Stimulated activated CD4-positive, alpha-beta T cell treated with anti-CD3 and anti-CD28 coated beads, Interleukin-1b, Interleukin-23, amount 100 ng/mL, for 24 hours (primary cell): ENCODE data around the gene RAPGEF1.
"Not testable (repeated sequence)": the region's sequence is repeated elsewhere in the genome, so short reads cannot be mapped to it uniquely, and the experiment has no call there.

Experiments used
- DNase-seq, 4 experiments: peaks; one replicate each; pipeline ENCODE4 v3.0.0-alpha.2; 2020; ENCODE audit warnings: low read depth in 4 of 4, low spot score in 1 of 4

RAPGEF1 gene

GRCh38 chr9:131739959-131740648, at the start of gene RAPGEF1:
Gene RAPGEF1, minus strand, starts transcription at chr9:131740076. Its CDS starts 246 bp downstream, at chr9:131739830.
- DNase-seq: peak; percentile 72 to 88 (median 78)

GRCh38 chr9:131788851-131789250, 49.0 kb upstream of the RAPGEF1 start:
- no peak for DNase-seq

- no peak for DNase-seq
Measured at GRCh38 chr9:131787838-131788237, 48.0 kb upstream of the RAPGEF1 start.

- DNase-seq: no peak
Measured at GRCh38 chr9:131784748-131785501, 45.0 kb upstream of the RAPGEF1 start.

- no peak for DNase-seq
Measured at GRCh38 chr9:131781069-131781468, 41.2 kb upstream of the RAPGEF1 start.

- no peak for DNase-seq
Measured at GRCh38 chr9:131776473-131776872, 36.6 kb upstream of the RAPGEF1 start.

GRCh38 chr9:131776036-131776435, 36.2 kb upstream of the RAPGEF1 start:
- DNase-seq: no peak

GRCh38 chr9:131774636-131775035, 34.8 kb upstream of the RAPGEF1 start:
- DNase-seq: no peak

GRCh38 chr9:131773911-131774379, 34.1 kb upstream of the RAPGEF1 start:
- peak in 1 of 4 experiments; percentile 10 for DNase-seq

GRCh38 chr9:131772940-131773339, 33.1 kb upstream of the RAPGEF1 start:
- DNase-seq: no peak

GRCh38 chr9:131771646-131772045, 31.8 kb upstream of the RAPGEF1 start:
- DNase-seq: no peak

GRCh38 chr9:131769361-131769760, 29.5 kb upstream of the RAPGEF1 start:
- no peak for DNase-seq

- no peak for DNase-seq
Measured at GRCh38 chr9:131764568-131764967, 24.7 kb upstream of the RAPGEF1 start.

- DNase-seq: peak; percentile 66 to 72 (median 70)
Measured at GRCh38 chr9:131762356-131762932, 22.6 kb upstream of the RAPGEF1 start.

GRCh38 chr9:131759017-131759647, 19.3 kb upstream of the RAPGEF1 start:
- no peak for DNase-seq

GRCh38 chr9:131757549-131757948, 17.7 kb upstream of the RAPGEF1 start:
- no peak for DNase-seq

GRCh38 chr9:131755541-131756198, 15.8 kb upstream of the RAPGEF1 start:
- DNase-seq: peak; percentile 77 to 84 (median 80)

GRCh38 chr9:131754846-131755245, 15.0 kb upstream of the RAPGEF1 start:
- DNase-seq: no peak

- not testable (repeated sequence) for DNase-seq
Measured at GRCh38 chr9:131753751-131754150, 13.9 kb upstream of the RAPGEF1 start.

- no peak for DNase-seq
Measured at GRCh38 chr9:131752231-131752884, 12.5 kb upstream of the RAPGEF1 start.
